NCI-H187 treated with DMSO at 0.1 percent for 48 hours (cell line): Measurements from ENCODE around the gene CCDC116.
"Not testable (repeated sequence)": the region's sequence is repeated elsewhere in the genome, so short reads cannot be mapped to it uniquely, and the experiment has no call there.

Experiments
- DNase-seq: peaks from one replicate; lab custom pipeline; 2025; lab: John Stamatoyannopoulos, UW

The CCDC116 gene

DNA sequence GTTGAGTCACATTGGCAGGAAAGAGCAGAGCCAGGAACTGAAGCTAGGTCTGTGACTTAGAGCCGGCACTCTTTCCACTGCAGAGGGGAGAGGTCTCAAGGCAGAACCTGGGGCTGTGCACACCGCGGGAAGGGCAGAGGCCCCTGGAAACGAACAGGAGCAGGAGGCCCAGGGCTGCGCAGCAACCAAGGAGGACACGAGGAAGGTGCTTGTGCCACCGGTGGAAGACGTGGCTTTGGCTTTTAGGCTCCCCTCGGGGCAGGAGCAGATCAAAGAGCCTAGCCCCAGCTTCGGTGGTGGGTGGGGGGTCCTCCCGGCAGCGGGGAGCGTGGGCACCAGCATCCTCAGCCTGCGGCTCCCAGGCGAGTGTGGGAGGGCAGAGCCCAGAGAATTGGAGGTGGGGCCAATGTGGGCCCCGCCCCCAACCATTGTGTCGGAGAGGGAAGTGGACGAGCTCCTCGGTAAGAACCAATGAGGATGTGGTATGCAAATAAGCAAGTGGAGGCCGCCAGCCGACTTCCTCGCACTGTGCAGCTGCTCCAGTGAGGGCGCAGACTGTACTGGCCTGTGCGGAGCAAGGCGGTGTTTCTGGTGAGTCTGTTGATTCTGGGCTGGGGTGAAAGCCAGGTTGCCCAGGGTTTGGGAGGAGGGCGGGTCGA, at the start of gene CCDC116:
CCDC116 (plus strand) TSS at position 524 of the 659 bp plus-strand sequence. CDS start 422 bp downstream, outside the sequence.
- DNase-seq: no peak

GRCh38 chr22:21582801-21583740, 49.5 kb upstream of the CCDC116 start:
- DNase-seq: no peak

DNA sequence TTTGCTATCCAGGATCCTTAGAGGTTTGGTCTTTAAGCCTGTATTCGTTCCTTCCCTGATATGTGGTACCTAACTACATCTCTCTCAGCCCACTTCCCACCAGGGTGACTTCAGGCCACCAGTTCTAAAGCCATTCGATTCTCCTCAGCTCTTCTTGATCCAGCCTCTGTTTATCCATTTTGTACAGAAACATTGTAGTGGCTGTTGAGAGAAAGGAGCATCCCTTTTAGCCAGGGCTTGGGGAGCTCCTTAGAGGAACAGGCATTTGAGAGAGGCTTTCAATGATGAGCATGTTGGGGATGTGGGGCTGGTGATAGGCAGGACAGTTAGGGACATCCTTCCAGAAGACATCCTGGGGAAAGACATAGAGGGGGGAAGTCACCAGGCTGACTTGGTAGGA, 47.2 kb upstream of the CCDC116 start:
- no peak for DNase-seq

DNA sequence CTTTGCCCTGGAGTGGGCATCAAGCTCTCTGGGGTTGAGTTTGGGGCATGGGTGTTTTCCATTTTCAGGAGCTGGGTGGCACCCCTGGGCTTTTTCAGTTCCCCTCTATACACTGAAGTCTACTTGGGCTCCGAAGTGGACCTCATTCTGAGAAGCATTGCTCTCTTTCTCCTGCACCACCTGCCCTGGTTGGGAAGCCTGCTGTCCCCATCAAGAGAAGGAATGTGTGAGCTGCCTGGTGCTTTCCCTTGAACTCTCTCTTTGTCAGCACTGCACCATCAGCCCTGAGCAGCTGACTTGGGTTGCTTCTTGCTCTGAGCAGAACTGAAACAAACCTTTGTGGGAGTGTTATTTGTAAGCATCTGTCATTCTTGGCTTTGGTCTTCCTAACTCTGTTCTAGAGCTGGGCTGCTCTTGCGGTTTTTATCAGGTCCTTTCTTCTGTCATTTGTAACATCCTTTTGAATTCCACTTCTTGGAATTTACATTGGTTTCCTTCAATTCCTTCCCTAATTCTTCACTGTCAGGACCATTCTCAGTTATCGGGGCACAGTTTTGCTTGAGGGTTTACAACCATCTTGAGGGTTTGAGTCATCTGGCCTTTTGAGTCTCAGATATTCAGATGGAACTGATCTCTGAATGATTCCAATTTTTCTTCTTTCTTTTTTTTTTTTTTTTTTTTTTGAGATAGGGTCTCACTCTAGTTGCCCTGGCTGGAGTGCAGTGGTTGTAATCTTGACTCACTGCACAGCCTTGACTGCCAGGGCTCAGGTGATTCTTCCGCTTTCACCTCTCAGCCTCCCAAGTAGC, 44.6 kb upstream of the CCDC116 start:
- DNase-seq: no peak

DNA sequence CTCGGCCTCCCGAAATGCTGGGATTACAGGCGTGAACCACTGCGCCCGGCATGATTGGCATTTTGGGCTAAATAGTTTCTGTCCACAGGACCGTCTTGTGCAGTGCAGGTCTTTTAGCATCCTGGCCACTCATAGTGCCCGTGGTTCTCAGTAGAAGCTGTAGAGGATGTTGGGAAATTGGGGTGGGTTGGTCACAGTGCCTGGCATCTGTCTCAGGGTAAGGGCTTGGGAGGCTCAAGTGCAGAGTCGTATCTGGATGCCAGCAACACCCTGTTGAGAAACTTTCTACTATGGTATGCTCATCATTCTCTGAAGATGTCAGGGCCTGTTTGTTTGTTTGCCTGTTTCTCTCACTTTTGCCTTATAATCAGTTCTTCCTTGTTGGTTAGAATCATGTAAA, 43.2 kb upstream of the CCDC116 start:
- no peak for DNase-seq

- no peak for DNase-seq
These were observed 41.5 kb upstream of the CCDC116 start for GRCh38 chr22:21590809-21591641.

- DNase-seq: no peak
These were observed 40.9 kb upstream of the CCDC116 start for GRCh38 chr22:21591695-21592094.

DNA sequence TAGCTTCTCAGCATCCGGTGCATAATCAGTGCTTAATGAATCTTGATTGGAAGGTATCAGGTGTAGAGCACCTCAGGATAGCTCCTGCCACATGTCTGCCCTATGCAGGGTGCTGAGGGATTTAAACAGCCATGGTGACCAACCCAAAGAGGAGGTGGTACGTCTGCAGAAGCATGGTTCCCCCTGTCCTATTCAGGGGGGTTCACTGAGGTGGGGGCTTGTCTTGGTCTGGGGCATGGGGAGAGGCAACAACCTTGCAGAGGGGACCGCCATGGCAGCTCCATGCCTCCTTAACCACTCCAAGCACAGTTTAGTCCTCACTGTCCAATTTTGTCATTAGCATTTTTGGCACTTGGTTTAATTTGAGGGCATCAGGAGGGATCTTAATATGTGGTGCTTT, 40.1 kb upstream of the CCDC116 start:
- no peak for DNase-seq

- no peak for DNase-seq
These were observed 38.9 kb upstream of the CCDC116 start for GRCh38 chr22:21593406-21594232.

GRCh38 chr22:21594865-21595452, 37.6 kb upstream of the CCDC116 start:
- no peak for DNase-seq

GRCh38 chr22:21596356-21597135, 36.0 kb upstream of the CCDC116 start:
- not testable (repeated sequence) for DNase-seq

DNA sequence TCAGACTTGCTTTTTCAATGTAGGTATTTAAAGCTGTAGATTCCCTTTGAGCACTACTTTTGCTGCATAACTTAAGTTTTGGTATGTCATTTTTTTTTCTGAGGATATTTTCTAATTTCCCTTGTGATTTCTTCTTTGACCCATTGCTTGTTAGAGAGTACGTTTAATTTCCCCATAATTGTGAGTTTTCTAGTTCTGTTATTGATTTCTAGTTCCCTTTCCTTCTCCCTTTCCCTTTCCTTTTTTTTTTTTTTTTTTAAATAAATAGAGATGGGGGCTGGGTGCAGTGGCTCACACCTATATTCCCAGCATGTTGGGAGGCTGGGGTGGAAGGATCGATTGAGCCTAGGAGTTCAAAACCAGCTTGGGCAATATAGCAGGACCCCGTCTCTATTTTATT, 34.3 kb upstream of the CCDC116 start:
- no peak for DNase-seq

GRCh38 chr22:21599053-21599893, 33.3 kb upstream of the CCDC116 start:
- DNase-seq: no peak

DNA sequence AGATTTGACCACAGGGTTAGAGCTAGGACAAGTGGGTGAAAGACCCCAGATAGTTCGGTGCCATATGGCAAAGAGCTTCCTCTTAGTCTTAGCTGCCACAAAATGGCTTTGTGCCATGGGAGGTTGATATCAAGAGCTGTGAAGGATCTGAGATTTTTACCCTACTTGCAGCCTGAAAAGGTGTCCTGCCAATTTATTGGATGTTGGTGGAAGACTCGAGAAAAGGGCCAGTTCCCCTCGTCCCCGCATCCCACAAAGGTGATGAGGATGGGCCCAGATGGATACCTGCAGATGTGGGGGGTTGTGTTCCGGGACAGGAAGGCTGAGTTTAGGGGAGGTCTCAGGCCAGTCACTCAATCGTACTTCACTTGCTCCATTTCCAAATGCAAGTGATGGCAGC, 30.0 kb upstream of the CCDC116 start:
- no peak for DNase-seq

DNA sequence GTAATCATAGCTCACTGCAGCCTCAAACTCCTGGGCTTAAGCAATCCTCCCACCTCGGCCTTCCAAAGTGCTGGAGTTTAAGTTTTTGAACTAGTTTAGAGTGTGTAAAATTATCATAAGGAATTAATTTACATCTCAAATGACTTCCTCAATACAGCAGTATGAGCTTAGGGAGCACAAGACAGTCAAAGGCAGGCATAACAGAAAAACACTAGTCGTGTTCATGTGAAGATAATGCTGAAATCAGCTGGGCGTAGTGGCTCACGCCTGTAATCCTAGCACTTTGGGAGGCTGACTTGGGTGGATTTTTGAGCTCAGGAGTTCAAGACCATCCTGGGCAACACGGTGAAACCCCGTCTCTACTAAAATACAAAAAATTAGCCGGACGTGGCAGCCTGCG, 28.6 kb upstream of the CCDC116 start:
- DNase-seq: no peak

DNA sequence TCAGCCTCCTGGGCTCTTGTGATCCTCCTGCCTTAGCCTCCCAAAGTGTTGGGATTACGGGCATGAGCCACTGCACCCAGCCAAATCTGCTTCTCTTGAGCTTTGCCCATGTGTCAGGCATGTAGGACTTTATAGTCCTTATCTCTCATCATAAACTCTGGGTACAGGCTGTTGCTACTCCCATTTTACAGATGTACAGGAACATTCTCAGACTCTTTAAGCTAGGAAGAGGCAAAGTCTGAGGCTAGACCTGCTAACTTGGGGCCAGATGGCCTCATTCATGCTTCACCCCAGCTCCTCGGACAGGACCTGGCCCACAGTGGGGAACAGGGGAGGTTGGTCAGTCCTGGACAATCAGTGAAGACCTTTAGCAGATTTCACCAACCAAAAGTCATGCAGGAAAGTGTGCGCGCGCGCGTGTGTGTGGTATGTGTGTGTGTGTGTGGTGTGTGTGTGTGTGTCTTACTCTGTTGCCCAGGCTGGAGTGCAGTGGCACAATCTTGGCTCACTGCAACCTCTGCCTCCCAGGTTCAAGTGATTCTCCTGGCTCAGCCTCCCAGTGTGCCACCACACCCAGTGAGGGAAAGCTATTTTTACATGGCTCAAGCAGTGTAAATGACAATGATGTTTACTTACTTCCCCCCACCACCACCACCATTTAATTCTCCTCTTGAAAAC, 26.5 kb upstream of the CCDC116 start:
- DNase-seq: no peak

GRCh38 chr22:21606775-21607174, 25.8 kb upstream of the CCDC116 start:
- DNase-seq: no peak
